ENCODE results near the gene LIMA1. TPM values are rescaled to one million over a fixed set of nuclear protein-coding genes. Genes with fewer than 3 reads are reported as not detected.

LIMA1 gene
- total and polyA plus RNA-seq, 2 of the 4 experiments (the other 2 are of a cell fraction), result 126 to 163 TPM

GRCh38 chr12:50232206-50232605 lies 51.1 kb downstream of the LIMA1 start:
- no peaks in the 10 kb centered on the region for H3K79me1 ChIP-seq (ENCODE audit: low read depth in 1 of 2, low read length in 2 of 2)
- no peak overlapping the region for H4K91ac ChIP-seq (ENCODE audit: insufficient read depth, low read depth, low read length)
- intact Hi-C loops (cut with micrococcal nuclease), result no loop called here
- ChIA-PET POLR2A (ENCODE audit: unreplicated experiment) (no interaction called here), CTCF (no interaction called here)
- H2AFZ ChIP-seq (replicated peaks; ENCODE audit: low read length, poor library complexity), result no peak overlapping the region
- WGBS, 2 experiments (ENCODE audit: extremely low coverage in 2 of 2, insufficient read length in 1 of 2), result 100% methylated on average over 1 of the region's 4 CpGs; no CpG with 5 or more reads in 1 of the 2 experiments
- no peak overlapping the region for H2BK120ac ChIP-seq (ENCODE audit: low read depth, low read length)
- no peak overlapping the region for H2BK20ac ChIP-seq (ENCODE audit: low read depth, low read length)
- H3K4me3 ChIP-seq (ENCODE audit: insufficient read depth, low read depth, low read length), result no peak overlapping the region
- no peak for ATAC-seq (ENCODE audit: low read depth)
- H3K27me3 ChIP-seq (ENCODE audit: control insufficient read depth, insufficient read depth, low read length), result no peaks in the 10 kb centered on the region
- TF ChIP-seq CHD1 (IDR thresholded peaks at IDR 0.05; ENCODE audit: low read depth, low read length) (no peak), FOS (IDR thresholded peaks at IDR 0.05; ENCODE audit: low read depth, low read length) (no peak), BHLHE40 (IDR thresholded peaks at IDR 0.05; ENCODE audit: low read depth, low read length) (no peak), RAD21 (IDR thresholded peaks at IDR 0.05; ENCODE audit: low read length) (no peak), POLR2A (IDR thresholded peaks at IDR 0.05; ENCODE audit: low read depth, low read length) (no peak), CEBPB (IDR thresholded peaks at IDR 0.05; ENCODE audit: low read depth, low read length) (no peak), RCOR1 (IDR thresholded peaks at IDR 0.05; ENCODE audit: insufficient replicate concordance, low read length) (no peak), RFX5 (IDR thresholded peaks at IDR 0.05; ENCODE audit: low read depth, low read length) (no peak), MAZ (IDR thresholded peaks at IDR 0.05; ENCODE audit: borderline replicate concordance, low read depth, low read length) (no peak)
- no peaks in the 10 kb centered on the region for H3K9me3 ChIP-seq (ENCODE audit: control insufficient read depth, insufficient read depth, low read length)
- H3K27ac ChIP-seq (ENCODE audit: insufficient read depth, low read length), result no peak overlapping the region
- H4K8ac ChIP-seq (ENCODE audit: low read depth in 2 of 2, low read length in 2 of 2), result no peak overlapping the region
- no peak overlapping the region for H3K9ac ChIP-seq (ENCODE audit: low read depth, low read length)
- no peak overlapping the region for H3K4ac ChIP-seq (ENCODE audit: low read depth, low read length)
- no peak overlapping the region for H2BK5ac ChIP-seq (ENCODE audit: low read depth, low read length, poor library complexity, severe bottlenecking)
- no peak overlapping the region for H3K56ac ChIP-seq (ENCODE audit: extremely low read depth, insufficient read depth, low read length)
- dilution Hi-C loops (cut with HindIII; ENCODE audit: low sequenced_read_pairs, unreplicated experiment), result no loop called here
- no peak overlapping the region; the same call in 1 of the 2 replicates for H2AK5ac ChIP-seq (ENCODE audit: low read depth, low read length)
- no peak for DNase-seq
- H4K20me1 ChIP-seq (ENCODE audit: insufficient read depth, low read length), result no peaks in the 10 kb centered on the region
- H3K18ac ChIP-seq (ENCODE audit: low read depth, low read length), result no peak overlapping the region
- no peak overlapping the region; the same call in 1 of the 2 replicates for H3K14ac ChIP-seq (replicated peaks; ENCODE audit: low read depth, low read length)
- H3K9me1 ChIP-seq (ENCODE audit: insufficient read depth, low read length), result no peaks in the 10 kb centered on the region
- H3K4me2 ChIP-seq (ENCODE audit: low read depth, low read length), result no peak overlapping the region
- BruUV-seq (replicated peaks), result no TSS peak
- in situ Hi-C loops (cut with MboI; ENCODE audit: low sequenced_read_pairs), result no loop called here
- 0 out of 2 replicates have a peak, but pooled peaks cover 2% of the 10 kb centered on the region for H3K4me1 ChIP-seq (ENCODE audit: control insufficient read depth, insufficient read depth, low read length)
- H2BK15ac ChIP-seq (ENCODE audit: low read depth, low read length), result no peak overlapping the region
- H2AK9ac ChIP-seq (replicated peaks; ENCODE audit: low read depth, low read length, poor library complexity), result no peak overlapping the region
- H3K36me3 ChIP-seq (ENCODE audit: control insufficient read depth, insufficient read depth, low read length), result peaks cover 2% of the 10 kb centered on the region; the same call in 1 of the 2 replicates
- no peak overlapping the region for H4K5ac ChIP-seq (ENCODE audit: low read depth, low read length)
- no peak overlapping the region for H3K23ac ChIP-seq (ENCODE audit: low read depth, low read length)

Measured in IMR-90 (cell line).